HepG2 (cell line): ENCODE data around the gene RREB1. TPM values are rescaled to one million over a fixed set of nuclear protein-coding genes. Genes with fewer than 3 reads are reported as not detected.
A peak's percentile ranks its signal among the peaks of the same experiment; 100 is the strongest.

Experiments
- ELF3 ChIP-seq: IDR thresholded peaks from 2 replicates; pipeline ENCODE4 v1.6.1; 2016; ENCODE audit warnings: missing genetic modification reagents, missing compliant biosample characterization
- GATA4 ChIP-seq: sonication (generic); IDR thresholded peaks from 2 replicates; pipeline ENCODE4 v1.6.1; 2016; ENCODE audit warnings: antibody characterized with exemption, low read depth, borderline replicate concordance
- HDAC2 ChIP-seq: sonication (generic); formaldehyde crosslinking; IDR thresholded peaks from 2 replicates; pipeline ENCODE4 v1.4.0; 2020; ENCODE audit warnings: missing genetic modification reagents
- NFKBIZ ChIP-seq: IDR thresholded peaks from 2 replicates; pipeline ENCODE4 v1.6.1; 2018; ENCODE audit warnings: missing genetic modification reagents, missing compliant biosample characterization
- RFX1 ChIP-seq: fragments of 450-650 bp; IDR thresholded peaks from 2 replicates; pipeline ENCODE4 v1.6.1; 2017
- SETDB1 ChIP-seq: sonication (generic); formaldehyde crosslinking; IDR thresholded peaks from 2 replicates; pipeline ENCODE4 v1.5.1; 2020; ENCODE audit warnings: missing genetic modification reagents, mild to moderate bottlenecking, borderline replicate concordance
- SIN3B ChIP-seq: fragments of 150-350 bp; IDR thresholded peaks from 2 replicates; pipeline ENCODE4 v1.6.1; 2014; ENCODE audit warnings: low read length
- SMC3 ChIP-seq: IDR thresholded peaks from 2 replicates; pipeline ENCODE4 v1.6.1; 2011; ENCODE audit warnings: low read length, improper control_type of control experiment
- TARDBP ChIP-seq: sonication (generic); formaldehyde crosslinking; IDR thresholded peaks from 2 replicates; pipeline ENCODE4 v1.8.0; 2022; ENCODE audit warnings: mild to moderate bottlenecking, missing genetic modification reagents
- TCF7 ChIP-seq: sonication (generic); IDR thresholded peaks from 2 replicates; pipeline ENCODE4 v1.6.1; 2016; ENCODE audit warnings: antibody characterized with exemption, low read depth
- ZMYM2 ChIP-seq: sonication (generic); formaldehyde crosslinking; IDR thresholded peaks from 2 replicates; pipeline ENCODE4 v1.8.0; 2022; ENCODE audit warnings: mild to moderate bottlenecking, missing genetic modification reagents
- ZNF280B ChIP-seq: sonication (generic); formaldehyde crosslinking; IDR thresholded peaks from 2 replicates; pipeline ENCODE4 v1.5.0; 2020; ENCODE audit warnings: missing genetic modification reagents, mild to moderate bottlenecking, borderline replicate concordance
- ZNF281 ChIP-seq: sonication (generic); formaldehyde crosslinking; IDR thresholded peaks from 2 replicates; pipeline ENCODE4 v1.4.0; 2020; ENCODE audit warnings: missing genetic modification reagents, borderline replicate concordance
- ZNF30 ChIP-seq: sonication (generic); formaldehyde crosslinking; IDR thresholded peaks from 2 replicates; pipeline ENCODE4 v1.5.0; 2020; ENCODE audit warnings: mild to moderate bottlenecking, missing genetic modification reagents
- ZNF446 ChIP-seq: sonication (generic); formaldehyde crosslinking; IDR thresholded peaks from 2 replicates; pipeline ENCODE4 v1.5.0; 2020; ENCODE audit warnings: mild to moderate bottlenecking, missing genetic modification reagents
- ZNF503 ChIP-seq: sonication (generic); formaldehyde crosslinking; IDR thresholded peaks from 2 replicates; pipeline ENCODE4 v1.4.0; 2020; ENCODE audit warnings: missing genetic modification reagents
- ZNF776 ChIP-seq: sonication (generic); formaldehyde crosslinking; IDR thresholded peaks from 2 replicates; pipeline ENCODE4 v1.4.0; 2020; ENCODE audit warnings: mild to moderate bottlenecking, missing genetic modification reagents
- ZNF891 ChIP-seq: sonication (generic); formaldehyde crosslinking; IDR thresholded peaks from 2 replicates; pipeline ENCODE4 v1.5.0; 2020; ENCODE audit warnings: mild to moderate bottlenecking, missing genetic modification reagents
- ZUFSP ChIP-seq: sonication (generic); formaldehyde crosslinking; IDR thresholded peaks from 2 replicates; pipeline ENCODE4 v1.9.0; 2021; ENCODE audit warnings: missing genetic modification reagents, mild to moderate bottlenecking, borderline replicate concordance
- ZZZ3 ChIP-seq: sonication (generic); formaldehyde crosslinking; IDR thresholded peaks from 2 replicates; pipeline ENCODE4 v1.4.0; 2020; ENCODE audit warnings: missing genetic modification reagents, mild to moderate bottlenecking, borderline replicate concordance
- polyA plus RNA-seq, 8 experiments: library from polyadenylated mRNA; depleted of rRNA in 3 of 8; stranded (reverse) in 7 of 8; unstranded in 1 of 8; fragments of >200 nt; fragmentation: Illumina TruSeq in 4 of 8; extraction: Trizol in 4 of 8; gene quantifications; 2 replicates each; pipeline versions ENCODE4 v1.2.1 to v1.2.3, GENCODE V29; 2011 to 2016; ENCODE audit warnings: low read depth in 4 of 8, missing spikeins in 1 of 8, mixed read lengths in 1 of 8; ENCODE audit not compliant: insufficient read depth in 1 of 8
- total RNA-seq, 5 experiments: library from RNA; depleted of rRNA; stranded (reverse); fragments of >200 nt; fragmentation: Illumina TruSeq; extraction: Trizol; gene quantifications; 2 replicates each; pipeline ENCODE4 v1.2.3, GENCODE V29; 2016; ENCODE audit warnings: low read depth in 1 of 5

Gene RREB1
- total and polyA plus RNA-seq, 2 of the 13 experiments (the other 11 are each of a cell fraction or from before 2014, with no cell fraction given) = 6.1 to 23.2 TPM

- peak; percentile 95 for TF ChIP-seq ZNF281
- TF ChIP-seq GATA4 = no peak; the same call in 1 of the 2 replicates
- TF ChIP-seq HDAC2 (CRISPR knock-in tag) = peak; percentile 98
- 0 out of 2 replicates have a peak, but pooled peaks have one; percentile 62 for TF ChIP-seq SIN3B
- peak; percentile 85 for TF ChIP-seq RFX1
- TF ChIP-seq ELF3 (CRISPR knock-in tag) = peak; percentile 62; the same call in 1 of the 2 replicates
- TF ChIP-seq TARDBP (CRISPR knock-in tag) = peak; percentile 89
- no peak for TF ChIP-seq ZZZ3 (CRISPR knock-in tag)
- TF ChIP-seq ZMYM2 = no peak
- TF ChIP-seq ZUFSP (CRISPR knock-in tag) = no peak
- TF ChIP-seq NFKBIZ (CRISPR knock-in tag) = peak; percentile 54; the same call in 1 of the 2 replicates
- no peak for TF ChIP-seq SETDB1 (CRISPR knock-in tag)
- no peak for TF ChIP-seq ZNF30
- TF ChIP-seq ZNF503 (CRISPR knock-in tag) = no peak; the same call in 1 of the 2 replicates
- peak; percentile 34; the same call in 1 of the 2 replicates for TF ChIP-seq SMC3
- no peak for TF ChIP-seq ZNF891 (CRISPR knock-in tag)
- peak; percentile 48; the same call in 1 of the 2 replicates for TF ChIP-seq TCF7
- TF ChIP-seq ZNF280B = no peak
- TF ChIP-seq ZNF776 (CRISPR knock-in tag) = no peak
- TF ChIP-seq ZNF446 (CRISPR knock-in tag) = no peak
These were observed 31.2 kb downstream of the RREB1 start (continued) for GRCh38 chr6:7138921-7139358.
